Right atrium auricular region (tissue), 2 donors: ENCODE results near the gene ULK4. TPM values are rescaled to one million over a fixed set of nuclear protein-coding genes. Genes with fewer than 3 reads are reported as not detected.
"Not testable (repeated sequence)": the region's sequence is repeated elsewhere in the genome, so short reads cannot be mapped to it uniquely, and the experiment has no call there.

Source experiments
- DNase-seq: peaks from one replicate; pipeline ENCODE4 v3.0.0-alpha.2; 2019; ENCODE audit warnings: low spot score
- H3K27ac ChIP-seq, 2 donors: fragments of 200-600 bp; sonication (generic); 1 replicate in 1 of 2; 2 replicates in 1 of 2; pipeline ENCODE4 v1.5.1; 2016 to 2019
- H3K27me3 ChIP-seq, 2 donors: fragments of 200-600 bp; sonication (generic); one replicate each; pipeline versions ENCODE4 v1.5.1 to v1.6.0; 2017 to 2019
- H3K36me3 ChIP-seq: fragments of 200-600 bp; sonication (generic); one replicate; pipeline ENCODE4 v1.5.1; 2016
- H3K4me1 ChIP-seq, 2 donors: fragments of 200-600 bp; sonication (generic); one replicate each; pipeline versions ENCODE4 v1.5.1 to v1.6.0; 2017 to 2019
- H3K4me3 ChIP-seq, 2 donors: fragments of 200-600 bp; sonication (generic); 1 replicate in 1 of 2; 2 replicates in 1 of 2; pipeline ENCODE4 v1.5.1; 2017 to 2019; ENCODE audit warnings: mild to moderate bottlenecking in 1 of 2, moderate library complexity in 1 of 2
- H3K9me3 ChIP-seq, 2 donors: fragments of 200-600 bp; sonication (generic); one replicate each; pipeline ENCODE4 v1.5.1; 2019
- CTCF ChIP-seq, 2 donors: fragments of 200-600 bp; sonication (generic); IDR thresholded peaks; one replicate each; pipeline ENCODE4 v1.5.1; 2019; ENCODE audit warnings: antibody characterized with exemption in 2 of 2
- total RNA-seq, 2 donors: library from RNA; depleted of rRNA; stranded (reverse); fragments of >200 nt; gene quantifications; one replicate each; pipeline ENCODE4 v1.1.0, GENCODE V29; 2016

The ULK4 gene
- total RNA-seq, 2 donors from 2014 or later = 7.1 to 10.1 TPM

GRCh38 chr3:41792806-41793205 is 169.1 kb downstream of the ULK4 start:
- no peak for DNase-seq
- Histone ChIP-seq H3K27me3 (no peaks in the 10 kb centered on the region), H3K4me3 (no peak overlapping the region), H3K4me1 (no peaks in the 10 kb centered on the region), H3K36me3 (no peaks in the 10 kb centered on the region), H3K9me3 (no peaks in the 10 kb centered on the region), H3K27ac (no peak overlapping the region)
- no peak for TF ChIP-seq CTCF (IDR thresholded peaks at IDR 0.05)

- Histone ChIP-seq H3K36me3 (no peaks in the 10 kb centered on the region), H3K27me3 (no peaks in the 10 kb centered on the region), H3K4me1 (no peaks in the 10 kb centered on the region), H3K27ac (no peak overlapping the region), H3K4me3 (no peak overlapping the region), H3K9me3 (no peaks in the 10 kb centered on the region)
- no peak for DNase-seq
- TF ChIP-seq CTCF (IDR thresholded peaks at IDR 0.05) = no peak
Observed at GRCh38 chr3:41769106-41769505, 192.8 kb downstream of the ULK4 start.

- no peak for TF ChIP-seq CTCF (IDR thresholded peaks at IDR 0.05)
- Histone ChIP-seq H3K4me1 (no peaks in the 10 kb centered on the region), H3K9me3 (no peaks in the 10 kb centered on the region), H3K36me3 (no peaks in the 10 kb centered on the region), H3K27ac (no peak overlapping the region), H3K27me3 (no peaks in the 10 kb centered on the region), H3K4me3 (no peak overlapping the region)
- no peak for DNase-seq
Observed at GRCh38 chr3:41768363-41768762, 193.5 kb downstream of the ULK4 start.

GRCh38 chr3:41762867-41763266 is 199.0 kb downstream of the ULK4 start:
- not testable (repeated sequence) for H3K27me3 ChIP-seq, DNase-seq, H3K9me3 ChIP-seq, H3K4me3 ChIP-seq, H3K36me3 ChIP-seq, H3K27ac ChIP-seq, H3K4me1 ChIP-seq

- no peak for DNase-seq
- Histone ChIP-seq H3K36me3 (no peaks in the 10 kb centered on the region), H3K4me1 (no peaks in the 10 kb centered on the region), H3K9me3 (no peaks in the 10 kb centered on the region), H3K27me3 (no peaks in the 10 kb centered on the region), H3K27ac (no peak overlapping the region), H3K4me3 (no peak overlapping the region)
- no peak for TF ChIP-seq CTCF (IDR thresholded peaks at IDR 0.05)
Observed at GRCh38 chr3:41753651-41754050, 208.3 kb downstream of the ULK4 start.

GRCh38 chr3:41751597-41751996 is 210.3 kb downstream of the ULK4 start:
- no peak for DNase-seq
- Histone ChIP-seq H3K9me3 (no peaks in the 10 kb centered on the region), H3K4me1 (no peaks in the 10 kb centered on the region), H3K27ac (no peak overlapping the region), H3K36me3 (no peaks in the 10 kb centered on the region), H3K4me3 (no peak overlapping the region), H3K27me3 (no peaks in the 10 kb centered on the region)
- TF ChIP-seq CTCF (IDR thresholded peaks at IDR 0.05) = no peak
